ENCODE results near the gene CAMK1D. TPM values are rescaled to one million over a fixed set of nuclear protein-coding genes. Genes with fewer than 3 reads are reported as not detected.

The CAMK1D gene
- polyA plus RNA-seq, 1 donor (not counting 4 experiments of a cell fraction or from before 2014, with no cell fraction given) = 0.76 TPM

- no peak overlapping the region for H3K9ac ChIP-seq (ENCODE audit: control insufficient read depth, extremely low read depth, insufficient read depth, low read length)
- H3K4me2 ChIP-seq (ENCODE audit: control insufficient read depth, extremely low read depth, insufficient read depth, low read depth, low read length) = peak overlapping the region; percentile 12
These were observed 281.9 kb downstream of the CAMK1D start for GRCh38 chr10:12631216-12631615.

DNA sequence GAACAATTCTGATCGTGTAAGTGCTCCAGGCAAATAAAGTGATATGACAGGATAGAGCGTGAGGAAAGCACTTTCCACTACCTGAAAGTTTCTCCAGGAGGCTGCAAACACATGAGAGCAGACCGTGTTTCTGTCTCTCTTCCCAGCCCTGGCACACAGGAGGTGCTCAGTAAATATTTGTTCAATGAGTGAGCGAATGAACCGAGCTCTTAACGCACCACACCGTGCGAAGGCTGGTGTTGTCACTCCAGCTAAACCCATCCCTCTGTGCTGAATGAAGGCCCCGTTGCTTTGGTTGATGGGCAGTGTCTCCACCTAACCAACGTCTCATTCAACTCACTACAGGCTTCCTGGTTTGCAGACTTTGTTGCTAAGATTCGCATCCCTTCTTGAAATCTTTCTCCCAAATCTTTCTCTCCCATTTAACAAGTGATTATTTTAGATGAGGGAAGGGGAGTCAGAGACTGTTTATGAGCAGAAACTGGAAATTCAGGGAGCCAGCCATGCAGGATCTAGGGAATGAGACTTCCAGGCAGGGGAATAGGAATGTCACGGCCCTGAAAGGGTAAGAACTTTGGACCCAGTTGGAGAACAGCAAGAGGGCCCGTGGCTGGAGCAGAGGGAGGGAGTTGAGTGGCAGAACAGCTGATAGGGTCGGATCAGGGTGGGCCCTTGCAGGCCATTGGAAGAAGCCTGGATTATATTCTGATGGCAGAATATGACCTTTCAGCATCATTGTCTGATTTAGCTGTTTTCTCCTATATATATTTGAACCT lies 282.6 kb downstream of the CAMK1D start:
- H3K9ac ChIP-seq (ENCODE audit: control insufficient read depth, extremely low read depth, insufficient read depth, low read length) = no peak overlapping the region
- DNase-seq (ENCODE audit: low read depth, low spot score) (no peak), FAIRE-seq (no peak)
- no peaks in the 10 kb centered on the region for H3K27me3 ChIP-seq (ENCODE audit: control insufficient read depth, extremely low read depth, insufficient read depth, low read length)
- no peaks in the 10 kb centered on the region for H4K20me1 ChIP-seq (ENCODE audit: control insufficient read depth, extremely low read depth, insufficient read depth, low read length)
- no peak overlapping the region for H2AFZ ChIP-seq (ENCODE audit: control insufficient read depth, low read length)
- dilution Hi-C loops (cut with MboI; ENCODE audit: extremely low pct_ligation_motif_present, low sequenced_read_pairs) = no loop called here
- H3K4me3 ChIP-seq (ENCODE audit: control insufficient read depth in 2 of 3, extremely low read depth in 1 of 3, insufficient read depth in 2 of 3, low read depth in 1 of 3, low read length in 3 of 3) = no peak overlapping the region
- H3K4me1 ChIP-seq (ENCODE audit: control insufficient read depth, extremely low read depth, insufficient read depth, low read length) = peaks cover 4% of the 10 kb centered on the region
- H3K4me2 ChIP-seq (ENCODE audit: control insufficient read depth, extremely low read depth, insufficient read depth, low read depth, low read length) = no peak overlapping the region
- no peaks in the 10 kb centered on the region for H3K9me1 ChIP-seq (ENCODE audit: control insufficient read depth, extremely low read depth, insufficient read depth, low read length)
- H3K36me3 ChIP-seq (ENCODE audit: control insufficient read depth in 2 of 2, extremely low read depth in 1 of 2, insufficient read depth in 2 of 2, low read length in 2 of 2) = no peaks in the 10 kb centered on the region
- peaks cover 11% of the 10 kb centered on the region for H3K9me3 ChIP-seq (ENCODE audit: control insufficient read depth, low read depth, low read length)
- no peak overlapping the region for H3K27ac ChIP-seq (ENCODE audit: control insufficient read depth, insufficient read depth, low read length)
- TF ChIP-seq, protein P1, sequence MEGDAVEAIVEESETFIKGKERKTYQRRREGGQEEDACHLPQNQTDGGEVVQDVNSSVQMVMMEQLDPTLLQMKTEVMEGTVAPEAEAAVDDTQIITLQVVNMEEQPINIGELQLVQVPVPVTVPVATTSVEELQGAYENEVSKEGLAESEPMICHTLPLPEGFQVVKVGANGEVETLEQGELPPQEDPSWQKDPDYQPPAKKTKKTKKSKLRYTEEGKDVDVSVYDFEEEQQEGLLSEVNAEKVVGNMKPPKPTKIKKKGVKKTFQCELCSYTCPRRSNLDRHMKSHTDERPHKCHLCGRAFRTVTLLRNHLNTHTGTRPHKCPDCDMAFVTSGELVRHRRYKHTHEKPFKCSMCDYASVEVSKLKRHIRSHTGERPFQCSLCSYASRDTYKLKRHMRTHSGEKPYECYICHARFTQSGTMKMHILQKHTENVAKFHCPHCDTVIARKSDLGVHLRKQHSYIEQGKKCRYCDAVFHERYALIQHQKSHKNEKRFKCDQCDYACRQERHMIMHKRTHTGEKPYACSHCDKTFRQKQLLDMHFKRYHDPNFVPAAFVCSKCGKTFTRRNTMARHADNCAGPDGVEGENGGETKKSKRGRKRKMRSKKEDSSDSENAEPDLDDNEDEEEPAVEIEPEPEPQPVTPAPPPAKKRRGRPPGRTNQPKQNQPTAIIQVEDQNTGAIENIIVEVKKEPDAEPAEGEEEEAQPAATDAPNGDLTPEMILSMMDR (optimal IDR thresholded peaks at IDR 0.05 in 1 of 3, IDR thresholded peaks at IDR 0.05 in 1 of 3, conservative IDR thresholded peaks at IDR 0.05 in 1 of 3; ENCODE audit: extremely low read depth in 1 of 3, insufficient read depth in 2 of 3, low read length in 3 of 3) = no peak
- no peak for TF ChIP-seq EZH2 (IDR thresholded peaks at IDR 0.05; ENCODE audit: low read length)
- H3K79me2 ChIP-seq (ENCODE audit: control insufficient read depth, insufficient read depth, low read length) = no peaks in the 10 kb centered on the region

More at GRCh38 chr10:12631216-12631615, 281.9 kb downstream of the CAMK1D start:
- Histone ChIP-seq H3K79me2 (ENCODE audit: control insufficient read depth, insufficient read depth, low read length) (no peaks in the 10 kb centered on the region), H3K9me3 (ENCODE audit: control insufficient read depth, low read depth, low read length) (peaks cover 11% of the 10 kb centered on the region), H4K20me1 (ENCODE audit: control insufficient read depth, extremely low read depth, insufficient read depth, low read length) (no peaks in the 10 kb centered on the region), H2AFZ (ENCODE audit: control insufficient read depth, low read length) (no peak overlapping the region), H3K9me1 (ENCODE audit: control insufficient read depth, extremely low read depth, insufficient read depth, low read length) (no peaks in the 10 kb centered on the region), H3K27ac (ENCODE audit: control insufficient read depth, insufficient read depth, low read length) (no peak overlapping the region), H3K4me1 (ENCODE audit: control insufficient read depth, extremely low read depth, insufficient read depth, low read length) (peaks cover 4% of the 10 kb centered on the region), H3K4me3 (ENCODE audit: control insufficient read depth in 2 of 3, extremely low read depth in 1 of 3, insufficient read depth in 2 of 3, low read depth in 1 of 3, low read length in 3 of 3) (no peak overlapping the region), H3K36me3 (ENCODE audit: control insufficient read depth in 2 of 2, extremely low read depth in 1 of 2, insufficient read depth in 2 of 2, low read length in 2 of 2) (no peaks in the 10 kb centered on the region), H3K27me3 (ENCODE audit: control insufficient read depth, extremely low read depth, insufficient read depth, low read length) (no peaks in the 10 kb centered on the region)
- no peak for DNase-seq (ENCODE audit: low read depth, low spot score)
- TF ChIP-seq EZH2 (IDR thresholded peaks at IDR 0.05; ENCODE audit: low read length) = no peak
- TF ChIP-seq, protein P1 (optimal IDR thresholded peaks at IDR 0.05 in 1 of 3, IDR thresholded peaks at IDR 0.05 in 1 of 3, conservative IDR thresholded peaks at IDR 0.05 in 1 of 3; ENCODE audit: extremely low read depth in 1 of 3, insufficient read depth in 2 of 3, low read length in 3 of 3) = no peak
- FAIRE-seq = no peak
- dilution Hi-C loops (cut with MboI; ENCODE audit: extremely low pct_ligation_motif_present, low sequenced_read_pairs) = no loop called here

Data from keratinocyte (primary cell).